H1 (cell line): ENCODE data around the gene GCC1. TPM values are rescaled to one million over a fixed set of nuclear protein-coding genes. Genes with fewer than 3 reads are reported as not detected.

Source experiments
- POU5F1 ChIP-seq: IDR thresholded peaks from 2 replicates; pipeline ENCODE4 v1.6.1; 2011; ENCODE audit warnings: low read depth, mild to moderate bottlenecking, low read length, moderate library complexity
- RXRA ChIP-seq: IDR thresholded peaks from 2 replicates; pipeline ENCODE4 v1.6.1; 2011; ENCODE audit warnings: low read depth, mild to moderate bottlenecking, low read length, moderate library complexity; ENCODE audit not compliant: insufficient read depth
- polyA plus RNA-seq, 7 experiments: library from polyadenylated mRNA; depleted of rRNA in 3 of 7; stranded (reverse) in 5 of 7; unstranded in 2 of 7; fragments of >200 nt in 5 of 7; fragments of 200-250 nt in 2 of 7; gene quantifications; 1 replicate in 5 of 7; 2 replicates in 1 of 7; 4 replicates in 1 of 7; pipeline versions ENCODE4 v1.2.1 to v1.2.3, GENCODE V29; 2011 to 2013; ENCODE audit warnings: missing spikeins in 2 of 7, mixed read lengths in 2 of 7
- total RNA-seq: library from RNA; stranded (reverse); fragmentation: NEBNext Ultra II Directional; extraction: Animal tissue kit (Norgen Biotek cat#: 25700); gene quantifications from 2 replicates; pipeline ENCODE4 v1.2.1, GENCODE V29; 2021
- TF ChIP-seq, protein P1 (sequence below): IDR thresholded peaks from 2 replicates; pipeline ENCODE4 v1.6.1; 2012; ENCODE audit warnings: inconsistent platforms
- TF ChIP-seq, protein P2 (sequence below): fragments of 300-600 bp; sonication (generic); IDR thresholded peaks from 2 replicates; pipeline ENCODE4 v1.7.1; 2012; ENCODE audit warnings: low read length, moderate library complexity, mild to moderate bottlenecking, inconsistent platforms; ENCODE audit not compliant: insufficient replicate concordance

The GCC1 gene
- total and polyA plus RNA-seq, 2 of the 8 experiments (the other 6 are each of a cell fraction or from before 2014, with no cell fraction given) = 3.3 to 15.0 TPM

DNA sequence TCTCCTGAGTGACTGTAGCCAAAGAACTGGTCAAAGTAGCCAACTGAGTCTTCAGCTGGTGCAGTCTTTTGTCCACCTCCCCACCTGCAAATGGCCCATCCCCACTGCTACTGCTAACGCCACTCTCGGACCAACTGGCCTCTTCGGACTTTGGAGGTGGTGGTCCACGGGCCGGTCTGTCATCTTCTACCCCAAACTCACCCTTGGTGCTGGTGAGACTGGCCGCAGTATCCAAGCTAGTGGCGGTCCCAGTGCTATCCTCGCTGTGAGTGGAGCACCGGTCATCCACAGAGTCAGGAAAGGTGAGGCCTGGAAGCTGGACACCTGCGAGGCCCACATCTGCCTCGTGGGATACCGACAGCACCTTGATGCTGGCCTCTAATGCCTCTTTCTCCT is 750 bp downstream of the GCC1 start (continued):
- TF ChIP-seq, protein P1, sequence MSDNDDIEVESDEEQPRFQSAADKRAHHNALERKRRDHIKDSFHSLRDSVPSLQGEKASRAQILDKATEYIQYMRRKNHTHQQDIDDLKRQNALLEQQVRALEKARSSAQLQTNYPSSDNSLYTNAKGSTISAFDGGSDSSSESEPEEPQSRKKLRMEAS = no peak
- TF ChIP-seq RXRA (no peak), POU5F1 (no peak)
- TF ChIP-seq, protein P2, sequence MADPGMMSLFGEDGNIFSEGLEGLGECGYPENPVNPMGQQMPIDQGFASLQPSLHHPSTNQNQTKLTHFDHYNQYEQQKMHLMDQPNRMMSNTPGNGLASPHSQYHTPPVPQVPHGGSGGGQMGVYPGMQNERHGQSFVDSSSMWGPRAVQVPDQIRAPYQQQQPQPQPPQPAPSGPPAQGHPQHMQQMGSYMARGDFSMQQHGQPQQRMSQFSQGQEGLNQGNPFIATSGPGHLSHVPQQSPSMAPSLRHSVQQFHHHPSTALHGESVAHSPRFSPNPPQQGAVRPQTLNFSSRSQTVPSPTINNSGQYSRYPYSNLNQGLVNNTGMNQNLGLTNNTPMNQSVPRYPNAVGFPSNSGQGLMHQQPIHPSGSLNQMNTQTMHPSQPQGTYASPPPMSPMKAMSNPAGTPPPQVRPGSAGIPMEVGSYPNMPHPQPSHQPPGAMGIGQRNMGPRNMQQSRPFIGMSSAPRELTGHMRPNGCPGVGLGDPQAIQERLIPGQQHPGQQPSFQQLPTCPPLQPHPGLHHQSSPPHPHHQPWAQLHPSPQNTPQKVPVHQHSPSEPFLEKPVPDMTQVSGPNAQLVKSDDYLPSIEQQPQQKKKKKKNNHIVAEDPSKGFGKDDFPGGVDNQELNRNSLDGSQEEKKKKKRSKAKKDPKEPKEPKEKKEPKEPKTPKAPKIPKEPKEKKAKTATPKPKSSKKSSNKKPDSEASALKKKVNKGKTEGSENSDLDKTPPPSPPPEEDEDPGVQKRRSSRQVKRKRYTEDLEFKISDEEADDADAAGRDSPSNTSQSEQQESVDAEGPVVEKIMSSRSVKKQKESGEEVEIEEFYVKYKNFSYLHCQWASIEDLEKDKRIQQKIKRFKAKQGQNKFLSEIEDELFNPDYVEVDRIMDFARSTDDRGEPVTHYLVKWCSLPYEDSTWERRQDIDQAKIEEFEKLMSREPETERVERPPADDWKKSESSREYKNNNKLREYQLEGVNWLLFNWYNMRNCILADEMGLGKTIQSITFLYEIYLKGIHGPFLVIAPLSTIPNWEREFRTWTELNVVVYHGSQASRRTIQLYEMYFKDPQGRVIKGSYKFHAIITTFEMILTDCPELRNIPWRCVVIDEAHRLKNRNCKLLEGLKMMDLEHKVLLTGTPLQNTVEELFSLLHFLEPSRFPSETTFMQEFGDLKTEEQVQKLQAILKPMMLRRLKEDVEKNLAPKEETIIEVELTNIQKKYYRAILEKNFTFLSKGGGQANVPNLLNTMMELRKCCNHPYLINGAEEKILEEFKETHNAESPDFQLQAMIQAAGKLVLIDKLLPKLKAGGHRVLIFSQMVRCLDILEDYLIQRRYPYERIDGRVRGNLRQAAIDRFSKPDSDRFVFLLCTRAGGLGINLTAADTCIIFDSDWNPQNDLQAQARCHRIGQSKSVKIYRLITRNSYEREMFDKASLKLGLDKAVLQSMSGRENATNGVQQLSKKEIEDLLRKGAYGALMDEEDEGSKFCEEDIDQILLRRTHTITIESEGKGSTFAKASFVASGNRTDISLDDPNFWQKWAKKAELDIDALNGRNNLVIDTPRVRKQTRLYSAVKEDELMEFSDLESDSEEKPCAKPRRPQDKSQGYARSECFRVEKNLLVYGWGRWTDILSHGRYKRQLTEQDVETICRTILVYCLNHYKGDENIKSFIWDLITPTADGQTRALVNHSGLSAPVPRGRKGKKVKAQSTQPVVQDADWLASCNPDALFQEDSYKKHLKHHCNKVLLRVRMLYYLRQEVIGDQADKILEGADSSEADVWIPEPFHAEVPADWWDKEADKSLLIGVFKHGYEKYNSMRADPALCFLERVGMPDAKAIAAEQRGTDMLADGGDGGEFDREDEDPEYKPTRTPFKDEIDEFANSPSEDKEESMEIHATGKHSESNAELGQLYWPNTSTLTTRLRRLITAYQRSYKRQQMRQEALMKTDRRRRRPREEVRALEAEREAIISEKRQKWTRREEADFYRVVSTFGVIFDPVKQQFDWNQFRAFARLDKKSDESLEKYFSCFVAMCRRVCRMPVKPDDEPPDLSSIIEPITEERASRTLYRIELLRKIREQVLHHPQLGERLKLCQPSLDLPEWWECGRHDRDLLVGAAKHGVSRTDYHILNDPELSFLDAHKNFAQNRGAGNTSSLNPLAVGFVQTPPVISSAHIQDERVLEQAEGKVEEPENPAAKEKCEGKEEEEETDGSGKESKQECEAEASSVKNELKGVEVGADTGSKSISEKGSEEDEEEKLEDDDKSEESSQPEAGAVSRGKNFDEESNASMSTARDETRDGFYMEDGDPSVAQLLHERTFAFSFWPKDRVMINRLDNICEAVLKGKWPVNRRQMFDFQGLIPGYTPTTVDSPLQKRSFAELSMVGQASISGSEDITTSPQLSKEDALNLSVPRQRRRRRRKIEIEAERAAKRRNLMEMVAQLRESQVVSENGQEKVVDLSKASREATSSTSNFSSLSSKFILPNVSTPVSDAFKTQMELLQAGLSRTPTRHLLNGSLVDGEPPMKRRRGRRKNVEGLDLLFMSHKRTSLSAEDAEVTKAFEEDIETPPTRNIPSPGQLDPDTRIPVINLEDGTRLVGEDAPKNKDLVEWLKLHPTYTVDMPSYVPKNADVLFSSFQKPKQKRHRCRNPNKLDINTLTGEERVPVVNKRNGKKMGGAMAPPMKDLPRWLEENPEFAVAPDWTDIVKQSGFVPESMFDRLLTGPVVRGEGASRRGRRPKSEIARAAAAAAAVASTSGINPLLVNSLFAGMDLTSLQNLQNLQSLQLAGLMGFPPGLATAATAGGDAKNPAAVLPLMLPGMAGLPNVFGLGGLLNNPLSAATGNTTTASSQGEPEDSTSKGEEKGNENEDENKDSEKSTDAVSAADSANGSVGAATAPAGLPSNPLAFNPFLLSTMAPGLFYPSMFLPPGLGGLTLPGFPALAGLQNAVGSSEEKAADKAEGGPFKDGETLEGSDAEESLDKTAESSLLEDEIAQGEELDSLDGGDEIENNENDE = no peak
